HepG2 (cell line): ENCODE results near the gene ABCB4. TPM values are rescaled to one million over a fixed set of nuclear protein-coding genes. Genes with fewer than 3 reads are reported as not detected.

Experiments used
- GMEB1 ChIP-seq: sonication (generic); formaldehyde crosslinking; IDR thresholded peaks from 2 replicates; pipeline ENCODE4 v1.5.1; 2020; ENCODE audit warnings: missing genetic modification reagents, mild to moderate bottlenecking, borderline replicate concordance
- ZNF318 ChIP-seq: sonication (generic); formaldehyde crosslinking; IDR thresholded peaks from 2 replicates; pipeline ENCODE4 v1.4.0; 2020; ENCODE audit warnings: mild to moderate bottlenecking, missing genetic modification reagents
- polyA plus RNA-seq, 8 experiments: library from polyadenylated mRNA; depleted of rRNA in 3 of 8; stranded (reverse) in 7 of 8; unstranded in 1 of 8; fragments of >200 nt; fragmentation: Illumina TruSeq in 4 of 8; extraction: Trizol in 4 of 8; gene quantifications; 2 replicates each; pipeline versions ENCODE4 v1.2.1 to v1.2.3, GENCODE V29; 2011 to 2016; ENCODE audit warnings: low read depth in 4 of 8, missing spikeins in 1 of 8, mixed read lengths in 1 of 8; ENCODE audit not compliant: insufficient read depth in 1 of 8
- total RNA-seq, 5 experiments: library from RNA; depleted of rRNA; stranded (reverse); fragments of >200 nt; fragmentation: Illumina TruSeq; extraction: Trizol; gene quantifications; 2 replicates each; pipeline ENCODE4 v1.2.3, GENCODE V29; 2016; ENCODE audit warnings: low read depth in 1 of 5

The ABCB4 gene
- total and polyA plus RNA-seq, 2 of the 13 experiments (the other 11 are each of a cell fraction or from before 2014, with no cell fraction given) = 18.0 to 32.4 TPM

GRCh38 chr7:87473192-87473591, 2.3 kb downstream of the ABCB4 start (continued):
- TF ChIP-seq GMEB1 (CRISPR knock-in tag) (no peak), ZNF318 (CRISPR knock-in tag) (no peak)
